HG02870 (cell line): ENCODE results near the gene PDLIM1.
A peak's percentile ranks its signal among the peaks of the same experiment; 100 is the strongest.
"Not testable (repeated sequence)": the region's sequence is repeated elsewhere in the genome, so short reads cannot be mapped to it uniquely, and the experiment has no call there.

Experiments
- ATAC-seq: cut with Tn5 transposase; IDR thresholded peaks from one replicate; pipeline ENCODE4 v1.9.1; 2021; ENCODE audit warnings: mild to moderate bottlenecking, moderate library complexity; ENCODE audit not compliant: unreplicated experiment

Gene PDLIM1

DNA sequence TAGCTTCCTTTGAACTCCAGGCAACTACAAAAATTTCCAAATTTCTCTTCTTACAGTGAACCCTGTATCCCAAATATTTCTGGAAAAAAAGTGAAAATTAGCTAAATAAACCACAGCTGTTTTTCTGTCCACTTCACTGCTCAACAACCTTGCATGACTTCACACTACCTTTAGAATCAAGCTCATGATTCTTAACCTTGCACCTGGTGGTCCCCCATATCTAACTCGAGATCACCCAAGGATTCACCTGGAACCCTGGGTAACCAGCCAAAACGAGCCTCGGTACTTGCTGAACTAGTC, 47.5 kb downstream of the PDLIM1 start:
- no peak for ATAC-seq

DNA sequence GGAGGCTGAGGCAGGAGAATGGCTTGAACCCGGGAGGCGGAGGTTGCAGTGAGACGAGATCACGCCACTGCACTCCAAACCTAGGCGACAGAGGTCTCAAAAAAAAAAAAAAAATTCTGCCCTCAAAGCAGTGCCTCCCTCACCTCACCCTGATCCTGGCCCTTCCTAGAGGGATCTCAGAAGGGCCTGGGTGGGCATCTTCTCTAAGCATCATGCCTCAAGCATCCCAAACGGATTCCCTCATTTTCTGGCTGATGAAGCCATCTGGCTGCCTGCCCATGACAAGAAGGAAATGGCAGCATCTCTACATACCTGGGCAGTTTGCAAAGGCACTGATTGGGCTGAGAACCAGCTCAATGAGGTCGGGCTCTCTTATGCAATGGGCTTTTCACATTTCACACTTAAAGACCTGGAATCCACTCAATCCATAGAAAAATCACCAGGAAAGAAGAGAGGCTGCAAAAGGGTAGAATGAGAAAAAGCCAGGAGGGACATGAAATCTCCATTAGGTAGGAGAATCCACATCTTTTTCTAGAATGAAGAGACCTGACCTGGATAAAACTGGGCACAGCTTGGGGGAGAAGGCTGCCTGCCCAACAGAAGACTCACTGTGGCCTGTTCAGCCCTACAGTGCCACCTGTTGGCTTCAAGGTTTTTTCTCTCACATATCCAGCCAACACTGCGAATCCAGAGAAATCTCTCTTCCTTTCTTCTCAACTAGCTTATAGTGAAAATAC, 48.1 kb downstream of the PDLIM1 start:
- no peak for ATAC-seq

GRCh38 chr10:95241533-95241932, 49.3 kb downstream of the PDLIM1 start:
- ATAC-seq, result no peak

DNA sequence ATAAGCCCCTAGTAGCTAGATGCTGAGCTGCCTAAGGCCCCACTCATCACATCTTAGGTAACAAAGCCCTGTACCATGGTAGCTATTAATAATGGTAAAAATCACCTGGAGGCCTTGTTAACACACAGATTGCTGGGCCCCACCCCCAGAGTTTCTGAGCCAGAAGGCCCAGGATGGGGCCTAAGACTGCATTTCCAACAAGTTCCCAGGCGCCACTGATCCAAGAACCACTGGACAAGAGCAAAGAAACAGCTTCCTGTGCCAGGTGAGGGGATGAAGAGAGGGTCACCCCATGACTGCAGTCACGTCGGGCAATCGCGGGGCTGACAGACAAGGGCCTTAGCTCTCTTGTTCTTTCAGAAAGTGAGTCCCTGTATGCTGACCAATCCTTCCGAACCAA, 50.0 kb downstream of the PDLIM1 start:
- no peak for ATAC-seq

DNA sequence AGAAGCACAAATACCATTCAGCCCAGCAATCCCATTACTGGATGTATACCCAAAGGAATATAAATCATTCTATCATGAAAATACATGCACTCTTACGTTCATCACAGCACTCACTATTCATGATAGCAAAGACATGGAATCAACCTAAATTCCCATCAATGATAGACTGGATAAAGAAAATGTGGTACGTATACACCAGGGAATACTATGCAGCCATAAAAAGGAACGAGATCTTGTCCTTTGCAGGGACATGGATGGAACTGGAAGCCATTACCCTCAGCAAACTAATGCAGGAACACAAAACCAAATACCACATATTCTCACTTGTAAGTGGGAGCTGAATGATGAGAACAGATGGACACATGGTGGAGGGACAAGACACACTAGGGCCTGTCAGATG, 50.7 kb downstream of the PDLIM1 start:
- not testable (repeated sequence) for ATAC-seq

GRCh38 chr10:95237376-95238170, 53.2 kb downstream of the PDLIM1 start:
- no peak for ATAC-seq

GRCh38 chr10:95236068-95236903, 54.5 kb downstream of the PDLIM1 start:
- peak; percentile 96 for ATAC-seq

DNA sequence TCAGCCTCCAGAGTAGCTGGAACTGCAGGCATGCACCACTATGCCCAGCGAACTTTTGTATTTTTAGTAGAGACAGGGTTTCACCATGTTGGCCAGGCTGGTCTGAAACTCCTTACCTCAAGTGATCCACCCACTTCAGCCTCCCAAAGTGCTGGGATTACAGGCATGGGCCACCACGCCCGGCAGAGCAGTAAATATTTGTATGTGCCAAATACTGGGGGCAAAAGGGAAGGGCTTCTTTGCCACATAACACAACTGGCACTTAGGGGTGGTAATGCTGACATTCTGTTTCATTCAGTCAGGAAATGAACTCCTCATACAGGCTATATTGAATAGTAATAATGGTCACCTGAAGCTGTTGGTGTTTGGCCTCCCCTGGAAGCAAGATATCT, 55.1 kb downstream of the PDLIM1 start:
- no peak for ATAC-seq

DNA sequence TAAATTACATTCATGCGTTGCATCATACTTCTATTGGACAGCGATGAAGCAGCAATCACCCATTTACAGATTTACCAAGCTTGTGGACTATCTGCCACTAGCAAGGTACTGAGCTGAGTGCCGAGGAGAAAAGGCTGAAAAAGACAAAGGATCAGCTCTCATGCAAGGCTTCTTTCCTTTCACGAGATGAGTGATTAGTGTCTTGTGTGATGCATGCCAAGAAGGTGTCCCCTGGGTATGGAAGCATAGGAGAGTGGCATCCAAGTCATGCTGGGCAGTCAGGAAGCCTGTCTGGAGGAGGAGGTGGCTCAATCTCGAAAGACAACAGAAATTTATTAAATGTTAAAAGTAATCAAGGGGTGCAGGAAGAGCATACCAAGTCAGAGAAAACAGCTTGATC, 55.9 kb downstream of the PDLIM1 start:
- no peak for ATAC-seq

DNA sequence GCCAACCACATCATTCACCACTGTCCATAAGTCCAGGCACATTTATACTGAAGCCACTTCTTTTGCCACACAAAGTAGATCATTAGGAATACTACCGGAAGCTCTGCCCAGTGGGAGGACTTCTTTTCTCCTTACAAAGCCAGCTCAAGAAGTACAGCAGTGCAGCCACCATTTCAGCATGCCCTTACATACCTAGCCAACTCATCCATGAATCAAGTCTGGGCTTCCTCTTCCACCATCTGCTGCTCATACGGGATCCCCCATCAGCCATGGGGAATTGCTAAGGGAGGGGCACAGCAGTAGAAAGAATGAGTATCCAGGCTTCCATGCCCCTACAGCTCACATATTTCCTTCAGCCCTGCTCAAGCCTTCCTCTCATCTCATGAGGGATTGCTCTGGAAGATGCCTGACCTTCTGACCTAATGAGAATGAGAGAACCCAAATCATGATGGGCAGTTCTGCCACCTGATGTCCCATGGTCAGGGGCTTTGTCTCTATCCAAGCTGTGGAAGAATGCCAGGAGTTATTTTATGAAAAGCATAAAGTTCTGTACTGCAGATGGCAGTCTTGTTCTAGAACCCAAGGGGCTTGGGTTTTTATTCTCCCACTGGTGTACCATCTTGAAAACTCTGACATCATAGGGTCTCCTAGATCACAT, 57.3 kb downstream of the PDLIM1 start:
- ATAC-seq, result no peak

DNA sequence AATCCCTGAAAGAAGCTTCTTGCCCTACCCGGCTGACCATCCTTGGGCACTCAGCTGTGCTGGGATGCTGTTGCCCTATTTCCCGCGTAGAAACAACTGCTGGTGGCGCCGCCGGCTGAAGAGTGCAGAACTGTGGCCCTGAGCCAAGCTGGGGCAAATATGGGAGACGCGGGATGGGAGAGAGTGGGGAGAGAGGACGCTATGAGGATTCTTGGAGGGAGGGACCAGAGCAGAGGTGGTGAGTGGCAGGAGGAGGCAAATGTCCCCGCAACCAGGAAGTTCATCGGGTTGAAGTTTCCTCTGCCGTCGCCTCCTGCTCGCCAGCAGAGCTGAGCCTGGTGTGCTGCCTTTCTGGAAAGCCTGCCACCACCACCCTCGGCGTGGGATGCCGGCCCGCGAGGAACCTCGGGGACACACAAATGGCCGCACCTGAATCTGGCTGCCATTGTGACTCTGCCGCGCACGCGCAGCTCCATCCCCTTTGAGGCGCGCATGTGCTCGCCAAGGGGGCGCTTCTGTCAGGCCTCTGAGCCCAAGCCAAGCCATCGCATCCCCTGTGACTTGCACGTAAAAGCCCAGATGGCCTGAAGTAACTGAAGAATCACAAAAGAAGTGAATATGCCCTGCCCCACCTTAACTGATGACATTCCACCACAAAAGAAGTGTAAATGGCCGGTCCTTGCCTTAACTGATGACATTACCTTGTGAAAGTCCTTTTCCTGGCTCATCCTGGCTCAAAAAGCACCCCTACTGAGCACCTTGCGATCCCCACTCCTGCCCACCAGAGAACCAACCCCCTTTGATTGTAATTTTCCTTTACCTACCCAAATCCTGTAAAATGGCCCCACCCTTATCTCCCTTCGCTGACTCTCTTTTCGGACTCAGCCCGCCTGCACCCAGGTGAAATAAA, 59.9 kb downstream of the PDLIM1 start:
- ATAC-seq, result peak; percentile 62

GRCh38 chr10:95229724-95230627, 60.8 kb downstream of the PDLIM1 start:
- no peak for ATAC-seq

- not testable (repeated sequence) for ATAC-seq
Observed at GRCh38 chr10:95228934-95229723, 61.7 kb downstream of the PDLIM1 start.

GRCh38 chr10:95225136-95225535, 65.7 kb downstream of the PDLIM1 start:
- no peak for ATAC-seq

DNA sequence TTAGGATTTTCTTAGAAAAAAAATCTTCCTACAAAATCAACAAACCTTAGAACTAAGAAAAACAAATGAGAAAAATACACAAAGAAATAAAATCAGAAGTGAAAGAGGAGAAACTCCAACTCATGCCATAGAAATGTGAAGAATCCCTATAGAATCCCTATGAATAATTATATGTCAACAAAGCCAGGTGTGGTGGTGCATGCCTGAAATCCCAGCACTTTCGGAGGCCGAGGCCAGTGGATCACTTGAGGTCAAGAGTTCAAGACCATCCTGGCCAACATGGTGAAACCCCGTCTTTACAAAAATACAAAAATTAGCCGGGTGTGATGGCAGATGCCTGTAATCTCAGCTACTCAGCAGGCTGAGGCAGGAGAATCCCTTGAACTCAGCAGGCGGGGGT, 69.7 kb downstream of the PDLIM1 start:
- no peak for ATAC-seq

- no peak for ATAC-seq
Observed at GRCh38 chr10:95220539-95220938, 70.3 kb downstream of the PDLIM1 start.

DNA sequence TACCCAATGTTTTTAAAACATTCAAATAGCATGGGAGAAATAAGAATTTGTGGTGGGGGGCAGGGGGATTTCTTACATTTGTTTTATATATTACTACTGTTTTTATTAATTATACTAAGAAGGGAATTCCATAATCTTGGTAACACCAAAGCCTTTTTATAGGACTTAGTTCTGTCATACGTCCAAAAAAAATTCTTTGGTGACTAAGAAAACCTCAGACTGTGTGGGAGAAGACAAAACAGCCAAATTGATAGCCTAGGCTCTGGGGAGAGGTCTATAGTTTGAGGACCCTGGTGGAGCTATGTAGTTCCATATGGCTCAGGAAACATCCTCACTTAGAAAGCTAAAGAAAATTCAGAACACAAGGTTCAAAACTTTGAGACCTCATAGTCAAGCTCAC, 73.3 kb downstream of the PDLIM1 start:
- ATAC-seq, result no peak

DNA sequence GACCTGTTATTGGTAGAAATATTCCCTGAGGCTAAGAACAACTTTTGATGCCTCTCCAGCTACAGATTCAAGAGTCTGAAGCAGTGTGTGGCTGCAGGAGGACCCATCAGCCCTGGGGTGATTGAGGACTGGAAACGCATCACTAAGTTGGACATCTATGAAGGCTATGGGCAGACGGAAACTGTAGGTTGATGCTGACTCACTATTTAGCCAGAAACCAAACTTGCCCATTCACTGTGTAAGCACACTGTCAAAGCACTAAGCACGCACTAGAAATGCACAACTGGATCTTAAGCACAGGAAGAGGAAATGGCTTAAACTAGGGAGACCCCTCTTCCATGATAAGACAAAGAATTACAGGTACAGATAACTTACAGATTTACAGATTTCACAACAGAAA, 76.0 kb downstream of the PDLIM1 start:
- ATAC-seq, result peak; percentile 92
